ENCODE results near the gene GNA14. TPM values are rescaled to one million over a fixed set of nuclear protein-coding genes. Genes with fewer than 3 reads are reported as not detected.

The GNA14 gene
- total and polyA plus RNA-seq, 2 donors (not counting 3 experiments of a cell fraction or from before 2014, with no cell fraction given): 2.1 to 3.3 TPM

- intact Hi-C loops (cut with micrococcal nuclease): loop anchor here (10.0 kb wide), 2 partner anchors 691 to 721 kb away; partner anchors contain the start of gene CEP78
- no peak overlapping the region for H3K4me2 ChIP-seq (ENCODE audit: insufficient read depth, low read length)
- H4K20me1 ChIP-seq (replicated peaks; ENCODE audit: control insufficient read depth, extremely low read depth, insufficient read depth, low read length): no peaks in the 10 kb centered on the region
- H3K79me2 ChIP-seq (ENCODE audit: control insufficient read depth, insufficient read depth, low read length): no peaks in the 10 kb centered on the region
- H3K9ac ChIP-seq (replicated peaks; ENCODE audit: extremely low read depth, insufficient read depth, low read length): no peak overlapping the region
- H3K27ac ChIP-seq (ENCODE audit: insufficient read depth, low read depth, low read length): no peak overlapping the region
- H3K4me1 ChIP-seq (ENCODE audit: control insufficient read depth, extremely low read depth, insufficient read depth, low read length): peaks cover 31% of the 10 kb centered on the region
- FAIRE-seq: no peak
- ChIA-PET POLR2A (no interaction called here), CTCF (interaction anchor here (1.0 kb wide), 1 partner anchor 56 kb away, joined by 3 read pairs; no protein-coding TSS in a partner anchor)
- H3K4me3 ChIP-seq (replicated peaks in 1 of 3; ENCODE audit: insufficient read depth in 1 of 3, low read depth in 1 of 3, low read length in 3 of 3): no peak overlapping the region
- no peaks in the 10 kb centered on the region for H3K27me3 ChIP-seq (ENCODE audit: control insufficient read depth in 2 of 2, insufficient read depth in 2 of 2, low read length in 2 of 2)
- H3K9me1 ChIP-seq (replicated peaks; ENCODE audit: control insufficient read depth, extremely low read depth, insufficient read depth, low read length): no peaks in the 10 kb centered on the region
- TF ChIP-seq EZH2 (IDR thresholded peaks at IDR 0.05; ENCODE audit: borderline replicate concordance, low read depth, low read length, severe bottlenecking): no peak
- TF ChIP-seq POLR2AphosphoS5 (IDR thresholded peaks at IDR 0.05; ENCODE audit: insufficient read depth, low read depth, low read length): no peak
- no peak for TF ChIP-seq MYC (IDR thresholded peaks at IDR 0.05; ENCODE audit: low read depth, low read length)
- dilution Hi-C loops (cut with MboI; ENCODE audit: extremely low pct_ligation_motif_present, low sequenced_read_pairs): no loop called here
- no peak overlapping the region for H2AFZ ChIP-seq (ENCODE audit: low read depth, low read length)
- no peaks in the 10 kb centered on the region for H3K9me3 ChIP-seq (replicated peaks; ENCODE audit: control insufficient read depth, insufficient read depth, low read length)
- DNase-seq (ENCODE audit: low read depth, low spot score): no peak
- H3K36me3 ChIP-seq (ENCODE audit: control insufficient read depth in 2 of 2, extremely low read depth in 1 of 2, insufficient read depth in 2 of 2, low read length in 2 of 2): no peaks in the 10 kb centered on the region
- no TSS peak for BruUV-seq (replicated peaks)
These were observed 134.7 kb downstream of the GNA14 start for GRCh38 chr9:77513457-77513856.

- POLR2A ChIA-PET: no interaction called here
- H2AFZ ChIP-seq (ENCODE audit: low read depth, low read length): no peak overlapping the region
- no peak overlapping the region for H3K4me3 ChIP-seq (replicated peaks in 1 of 3; ENCODE audit: insufficient read depth in 1 of 3, low read depth in 1 of 3, low read length in 3 of 3)
- no peaks in the 10 kb centered on the region for H4K20me1 ChIP-seq (replicated peaks; ENCODE audit: control insufficient read depth, extremely low read depth, insufficient read depth, low read length)
- DNase-seq (ENCODE audit: low read depth, low spot score) (peak; percentile 48), FAIRE-seq (no peak)
- H3K36me3 ChIP-seq (ENCODE audit: control insufficient read depth in 2 of 2, extremely low read depth in 1 of 2, insufficient read depth in 2 of 2, low read length in 2 of 2): no peaks in the 10 kb centered on the region
- H3K9me3 ChIP-seq (replicated peaks; ENCODE audit: control insufficient read depth, insufficient read depth, low read length): no peaks in the 10 kb centered on the region
- no peaks in the 10 kb centered on the region for H3K9me1 ChIP-seq (replicated peaks; ENCODE audit: control insufficient read depth, extremely low read depth, insufficient read depth, low read length)
- TF ChIP-seq, protein P1, sequence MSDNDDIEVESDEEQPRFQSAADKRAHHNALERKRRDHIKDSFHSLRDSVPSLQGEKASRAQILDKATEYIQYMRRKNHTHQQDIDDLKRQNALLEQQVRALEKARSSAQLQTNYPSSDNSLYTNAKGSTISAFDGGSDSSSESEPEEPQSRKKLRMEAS (IDR thresholded peaks at IDR 0.05; ENCODE audit: insufficient read depth, insufficient read length): no peak
- TF ChIP-seq JUN (IDR thresholded peaks at IDR 0.05; ENCODE audit: borderline replicate concordance, insufficient read depth, insufficient read length, low read depth): no peak
- TF ChIP-seq POLR2A (IDR thresholded peaks at IDR 0.05; ENCODE audit: low read depth, low read length): no peak
- no peak for TF ChIP-seq POLR2AphosphoS5 (IDR thresholded peaks at IDR 0.05; ENCODE audit: insufficient read depth, low read depth, low read length)
- no peak for TF ChIP-seq MYC (IDR thresholded peaks at IDR 0.05; ENCODE audit: low read depth, low read length)
- no peak for TF ChIP-seq FOS (IDR thresholded peaks at IDR 0.05; ENCODE audit: borderline replicate concordance, insufficient read depth, low read length)
- TF ChIP-seq EZH2 (IDR thresholded peaks at IDR 0.05; ENCODE audit: borderline replicate concordance, low read depth, low read length, severe bottlenecking): no peak
- TF ChIP-seq, protein P2, sequence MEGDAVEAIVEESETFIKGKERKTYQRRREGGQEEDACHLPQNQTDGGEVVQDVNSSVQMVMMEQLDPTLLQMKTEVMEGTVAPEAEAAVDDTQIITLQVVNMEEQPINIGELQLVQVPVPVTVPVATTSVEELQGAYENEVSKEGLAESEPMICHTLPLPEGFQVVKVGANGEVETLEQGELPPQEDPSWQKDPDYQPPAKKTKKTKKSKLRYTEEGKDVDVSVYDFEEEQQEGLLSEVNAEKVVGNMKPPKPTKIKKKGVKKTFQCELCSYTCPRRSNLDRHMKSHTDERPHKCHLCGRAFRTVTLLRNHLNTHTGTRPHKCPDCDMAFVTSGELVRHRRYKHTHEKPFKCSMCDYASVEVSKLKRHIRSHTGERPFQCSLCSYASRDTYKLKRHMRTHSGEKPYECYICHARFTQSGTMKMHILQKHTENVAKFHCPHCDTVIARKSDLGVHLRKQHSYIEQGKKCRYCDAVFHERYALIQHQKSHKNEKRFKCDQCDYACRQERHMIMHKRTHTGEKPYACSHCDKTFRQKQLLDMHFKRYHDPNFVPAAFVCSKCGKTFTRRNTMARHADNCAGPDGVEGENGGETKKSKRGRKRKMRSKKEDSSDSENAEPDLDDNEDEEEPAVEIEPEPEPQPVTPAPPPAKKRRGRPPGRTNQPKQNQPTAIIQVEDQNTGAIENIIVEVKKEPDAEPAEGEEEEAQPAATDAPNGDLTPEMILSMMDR (IDR thresholded peaks at IDR 0.05; ENCODE audit: extremely low read depth in 1 of 2, insufficient read depth in 1 of 2, low read depth in 1 of 2, low read length in 2 of 2): no peak
- no peak for TF ChIP-seq GATA2 (IDR thresholded peaks at IDR 0.05; ENCODE audit: insufficient read depth, insufficient read length, low read depth, low read length)
- intact Hi-C loops (cut with micrococcal nuclease) (loop anchor here (10.0 kb wide), 2 partner anchors 692 to 722 kb away; partner anchors contain the start of gene CEP78), dilution Hi-C loops (cut with MboI; ENCODE audit: extremely low pct_ligation_motif_present, low sequenced_read_pairs) (no loop called here)
- H3K4me1 ChIP-seq (ENCODE audit: control insufficient read depth, extremely low read depth, insufficient read depth, low read length): peaks cover 31% of the 10 kb centered on the region
- H3K79me2 ChIP-seq (ENCODE audit: control insufficient read depth, insufficient read depth, low read length): no peaks in the 10 kb centered on the region
- no peak overlapping the region for H3K9ac ChIP-seq (replicated peaks; ENCODE audit: extremely low read depth, insufficient read depth, low read length)
- H3K4me2 ChIP-seq (ENCODE audit: insufficient read depth, low read length): no peak overlapping the region
- H3K27me3 ChIP-seq (ENCODE audit: control insufficient read depth in 2 of 2, insufficient read depth in 2 of 2, low read length in 2 of 2): no peaks in the 10 kb centered on the region
- no TSS peak for BruUV-seq (replicated peaks)
- H3K27ac ChIP-seq (ENCODE audit: insufficient read depth, low read depth, low read length): no peak overlapping the region
- CTCF ChIA-PET: interaction anchor here (1.0 kb wide), 2 partner anchors 56 to 137 kb away, joined by 3 read pairs; no protein-coding TSS in a partner anchor
These were observed 135.2 kb downstream of the GNA14 start for GRCh38 chr9:77512876-77513275.
